A673 (cell line): ENCODE measurements around the gene POLE4. TPM values are rescaled to one million over a fixed set of nuclear protein-coding genes. Genes with fewer than 3 reads are reported as not detected.

ENCODE experiments used
- BruUV-seq: library from RNA; stranded (reverse); fragments of 400-500 nt; replicated peaks from 2 replicates; lab custom pipeline; 2021; lab: Mats Ljungman, UMichigan
- CTCF ChIA-PET: fragments of 300-600 bp; sonication (Branson Sonifier 250); formaldehyde crosslinking; loops from one replicate; lab custom pipeline; 2022; ENCODE audit warnings: antibody characterized with exemption; lab: Charles Lee
- POLR2A ChIA-PET: fragments of 300-600 bp; sonication (Branson Sonifier 250); formaldehyde crosslinking; loops from one replicate; lab custom pipeline; 2022; ENCODE audit warnings: antibody characterized with exemption; ENCODE audit not compliant: low non-redundant PET; lab: Charles Lee
- DNase-seq: peaks from one replicate; pipeline ENCODE4 v3.0.0-alpha.2; 2015; ENCODE audit warnings: low spot score
- H3K27ac ChIP-seq: fragments of 200-600 bp; sonication (generic); 2 replicates; pipeline ENCODE4 v1.5.1; 2016; ENCODE audit warnings: mixed run types, low read depth, mild to moderate bottlenecking, mixed read lengths, antibody characterized with exemption, low read length; ENCODE audit not compliant: poor library complexity, severe bottlenecking
- H3K27me3 ChIP-seq: fragments of 200-600 bp; sonication (generic); replicated peaks from 2 replicates; pipeline ENCODE4 v1.6.1; 2017; ENCODE audit warnings: mixed run types, low read depth, mild to moderate bottlenecking, mixed read lengths, antibody characterized with exemption, low read length; ENCODE audit not compliant: insufficient read depth, poor library complexity
- H3K36me3 ChIP-seq: fragments of 200-600 bp; sonication (generic); 2 replicates; pipeline ENCODE4 v1.6.1; 2016; ENCODE audit warnings: mixed run types, mild to moderate bottlenecking, mixed read lengths, antibody characterized with exemption, low read length; ENCODE audit not compliant: insufficient read depth, poor library complexity, severe bottlenecking
- H3K4me1 ChIP-seq: fragments of 200-600 bp; sonication (generic); 2 replicates; pipeline ENCODE4 v1.6.1; 2017; ENCODE audit warnings: mixed run types, mild to moderate bottlenecking, mixed read lengths, antibody characterized with exemption, low read length; ENCODE audit not compliant: insufficient read depth, poor library complexity, severe bottlenecking
- H3K4me3 ChIP-seq: fragments of 200-600 bp; sonication (generic); 2 replicates; pipeline ENCODE4 v1.5.1; 2016; ENCODE audit warnings: low read depth, mixed run types, mild to moderate bottlenecking, mixed read lengths, low read length; ENCODE audit not compliant: poor library complexity, severe bottlenecking
- H3K9me3 ChIP-seq: fragments of 200-600 bp; sonication (generic); 2 replicates; pipeline ENCODE4 v1.6.1; 2016; ENCODE audit warnings: mixed run types, low read depth, mild to moderate bottlenecking, mixed read lengths, antibody characterized with exemption, low read length; ENCODE audit not compliant: poor library complexity, severe bottlenecking
- EZH2 ChIP-seq: fragments of 200-600 bp; sonication (generic); IDR thresholded peaks from 2 replicates; pipeline ENCODE4 v1.6.1; 2017; ENCODE audit warnings: borderline replicate concordance, low read depth, mild to moderate bottlenecking, mixed read lengths, antibody characterized with exemption, low read length; ENCODE audit not compliant: poor library complexity, severe bottlenecking
- intact Hi-C: fragments of 100-400 bp; cut with micrococcal nuclease; formaldehyde crosslinking; loops from one replicate; pipeline ENCODE4 v1.10.0; 2022; ENCODE audit not compliant: unreplicated experiment
- total RNA-seq: library from RNA; stranded (reverse); gene quantifications from 2 replicates; pipeline ENCODE4 v1.2.3, GENCODE V29; 2021
- TF ChIP-seq, protein P1 (sequence below): fragments of 300-800, 200-600 bp; sonication (generic); conservative IDR thresholded peaks from 2 replicates; pipeline ENCODE4 v1.5.1; 2017; ENCODE audit warnings: low read depth, mild to moderate bottlenecking, antibody characterized with exemption, low read length, moderate library complexity, mixed read lengths

POLE4 gene
- total RNA-seq, 1 experiment from 2014 or later: 60.6 TPM

DNA sequence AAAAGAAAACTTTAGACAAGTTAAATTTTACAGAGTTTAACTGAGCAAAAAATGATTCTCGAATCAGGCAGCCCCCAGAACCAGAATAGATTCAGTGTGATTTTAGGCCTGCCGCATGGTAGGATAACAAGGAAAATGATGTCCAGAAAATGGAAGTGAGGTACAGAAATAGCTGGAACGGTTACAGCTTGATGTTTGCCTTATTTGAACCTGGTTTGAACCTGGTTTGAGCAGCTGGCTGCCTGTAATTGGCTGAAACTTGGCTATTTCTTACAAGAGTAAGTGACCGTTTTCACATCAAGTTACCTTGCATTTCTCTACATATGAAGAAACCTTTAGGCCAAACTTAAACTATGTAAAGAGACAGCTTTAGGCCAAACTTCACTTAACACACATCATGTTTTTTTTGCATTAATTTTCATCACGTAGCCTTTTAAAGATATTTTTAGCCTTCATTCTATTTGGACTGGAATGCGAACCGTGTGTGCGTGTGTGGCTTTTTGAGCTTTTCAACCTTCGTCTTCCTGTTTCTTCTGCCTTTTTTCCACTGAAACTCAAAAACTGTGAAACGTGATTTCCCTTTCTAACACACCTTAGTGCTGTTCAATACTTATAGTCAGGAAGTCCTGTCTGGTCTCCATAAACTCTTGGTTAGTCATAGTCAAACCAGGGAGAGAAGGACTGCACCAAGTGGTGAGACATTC lies 4.5 kb upstream of the POLE4 start:
- CTCF ChIA-PET: no interaction called here
- POLR2A ChIA-PET: no interaction called here
- no peak for DNase-seq
- TF ChIP-seq, protein P1, sequence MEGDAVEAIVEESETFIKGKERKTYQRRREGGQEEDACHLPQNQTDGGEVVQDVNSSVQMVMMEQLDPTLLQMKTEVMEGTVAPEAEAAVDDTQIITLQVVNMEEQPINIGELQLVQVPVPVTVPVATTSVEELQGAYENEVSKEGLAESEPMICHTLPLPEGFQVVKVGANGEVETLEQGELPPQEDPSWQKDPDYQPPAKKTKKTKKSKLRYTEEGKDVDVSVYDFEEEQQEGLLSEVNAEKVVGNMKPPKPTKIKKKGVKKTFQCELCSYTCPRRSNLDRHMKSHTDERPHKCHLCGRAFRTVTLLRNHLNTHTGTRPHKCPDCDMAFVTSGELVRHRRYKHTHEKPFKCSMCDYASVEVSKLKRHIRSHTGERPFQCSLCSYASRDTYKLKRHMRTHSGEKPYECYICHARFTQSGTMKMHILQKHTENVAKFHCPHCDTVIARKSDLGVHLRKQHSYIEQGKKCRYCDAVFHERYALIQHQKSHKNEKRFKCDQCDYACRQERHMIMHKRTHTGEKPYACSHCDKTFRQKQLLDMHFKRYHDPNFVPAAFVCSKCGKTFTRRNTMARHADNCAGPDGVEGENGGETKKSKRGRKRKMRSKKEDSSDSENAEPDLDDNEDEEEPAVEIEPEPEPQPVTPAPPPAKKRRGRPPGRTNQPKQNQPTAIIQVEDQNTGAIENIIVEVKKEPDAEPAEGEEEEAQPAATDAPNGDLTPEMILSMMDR: no peak
- no peak for TF ChIP-seq EZH2
- BruUV-seq: no TSS peak
- no peaks in the 10 kb centered on the region for H3K27me3 ChIP-seq
- H3K4me1 ChIP-seq: peaks cover 5% of the 10 kb centered on the region
- no peak overlapping the region for H3K27ac ChIP-seq
- H3K36me3 ChIP-seq: no peaks in the 10 kb centered on the region
- H3K4me3 ChIP-seq: no peak overlapping the region
- intact Hi-C loops: no loop called here
- no peaks in the 10 kb centered on the region for H3K9me3 ChIP-seq

DNA sequence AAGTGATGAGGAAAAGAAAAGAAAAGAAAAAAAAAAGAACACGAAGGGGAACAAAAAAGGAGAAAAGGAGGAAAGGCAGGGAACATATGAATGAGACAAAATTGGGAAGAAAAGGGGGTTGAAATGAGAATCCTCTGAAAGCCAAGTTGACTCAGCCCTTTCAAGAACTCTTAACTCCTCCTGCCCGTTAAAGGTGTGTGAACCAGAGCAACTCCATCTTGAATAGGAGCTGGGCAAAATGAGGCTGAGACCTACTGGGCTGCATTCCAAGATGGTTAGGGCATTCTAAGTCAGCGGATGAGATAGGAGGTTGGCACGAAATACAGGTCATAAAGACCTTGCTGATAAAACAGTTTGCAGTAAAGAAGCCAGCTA lies 4.0 kb upstream of the POLE4 start:
- H3K9me3 ChIP-seq: no peaks in the 10 kb centered on the region
- ChIA-PET POLR2A (no interaction called here), CTCF (no interaction called here)
- BruUV-seq: no TSS peak
- no peak for TF ChIP-seq EZH2
- TF ChIP-seq, protein P1: no peak
- no peaks in the 10 kb centered on the region for H3K27me3 ChIP-seq
- H3K36me3 ChIP-seq: no peaks in the 10 kb centered on the region
- DNase-seq: no peak
- intact Hi-C loops: no loop called here
- no peak overlapping the region for H3K4me3 ChIP-seq
- no peak overlapping the region for H3K27ac ChIP-seq
- H3K4me1 ChIP-seq: peaks cover 5% of the 10 kb centered on the region

DNA sequence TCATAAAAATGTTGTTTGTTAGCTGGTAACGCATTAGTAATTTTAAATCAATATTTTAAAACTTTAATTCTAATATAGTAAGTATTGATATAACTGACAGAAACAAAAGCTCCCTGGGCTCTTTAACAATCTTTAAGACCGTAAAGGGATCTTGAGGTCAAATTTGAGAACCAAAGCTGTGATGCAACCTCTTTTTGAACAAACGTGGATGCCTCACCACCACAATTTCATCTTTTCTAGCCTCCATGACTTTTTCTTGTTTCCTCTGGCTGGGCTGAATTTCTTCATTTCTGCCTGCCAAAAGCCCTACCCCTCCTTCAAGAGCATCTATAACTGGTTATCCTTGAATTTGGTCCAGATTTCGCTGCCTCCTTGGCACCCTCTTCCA lies 563 bp upstream of the POLE4 start:
- BruUV-seq: no TSS peak
- no peak for TF ChIP-seq EZH2
- TF ChIP-seq, protein P1: no peak
- Histone ChIP-seq H3K27me3 (no peaks in the 10 kb centered on the region), H3K4me3 (peak overlapping the region; percentile 59), H3K4me1 (peaks cover 5% of the 10 kb centered on the region), H3K36me3 (no peaks in the 10 kb centered on the region), H3K9me3 (no peaks in the 10 kb centered on the region), H3K27ac (no peak overlapping the region)
- intact Hi-C loops: no loop called here
- ChIA-PET CTCF (no interaction called here), POLR2A (no interaction called here)
- no peak for DNase-seq
